Keratinocyte (primary cell): ENCODE measurements around the gene THOC7. TPM values are rescaled to one million over a fixed set of nuclear protein-coding genes. Genes with fewer than 3 reads are reported as not detected.

Experiments used
- DNase-seq: peaks from one replicate; pipeline ENCODE4 v3.0.0-alpha.2; 2011; ENCODE audit warnings: low read depth, missing footprints, low spot score
- FAIRE-seq: peaks from 2 replicates; lab custom pipeline; 2011; peaks lifted over from hg19 to GRCh38; lab: Jason Lieb, UNC
- H2AFZ ChIP-seq: 2 replicates; pipeline ENCODE4 v1.6.0; 2012; ENCODE audit warnings: low read length, control low read depth, inconsistent platforms; ENCODE audit not compliant: control insufficient read depth
- H3K27ac ChIP-seq: 2 replicates; pipeline ENCODE4 v1.5.1; 2011; ENCODE audit warnings: low read length; ENCODE audit not compliant: control insufficient read depth, insufficient read depth
- H3K27me3 ChIP-seq: 3 replicates; pipeline ENCODE4 v1.6.0; 2011; ENCODE audit warnings: low read length; ENCODE audit not compliant: control insufficient read depth, insufficient read depth; ENCODE audit errors: extremely low read depth
- H3K36me3 ChIP-seq, 2 experiments: 2 replicates in 1 of 2; 3 replicates in 1 of 2; pipeline ENCODE4 v1.5.1; 2011; ENCODE audit warnings: low read length in 2 of 2, mild to moderate bottlenecking in 1 of 2; ENCODE audit not compliant: control insufficient read depth in 2 of 2, insufficient read depth in 2 of 2; ENCODE audit errors: extremely low read depth in 1 of 2
- H3K4me1 ChIP-seq: 3 replicates; pipeline ENCODE4 v1.5.1; 2011; ENCODE audit warnings: low read length; ENCODE audit not compliant: control insufficient read depth, insufficient read depth; ENCODE audit errors: extremely low read depth
- H3K4me2 ChIP-seq: 3 replicates; pipeline ENCODE4 v1.6.0; 2011; ENCODE audit warnings: low read depth, low read length; ENCODE audit not compliant: control insufficient read depth, insufficient read depth; ENCODE audit errors: extremely low read depth
- H3K4me3 ChIP-seq, 3 experiments: fragments of 200-600 bp in 1 of 3; sonication (generic) in 1 of 3; 2 replicates in 2 of 3; 3 replicates in 1 of 3; pipeline ENCODE4 v1.5.1; 2011 to 2016; ENCODE audit warnings: low read length in 3 of 3, mild to moderate bottlenecking in 3 of 3, control low read depth in 2 of 3, inconsistent platforms in 1 of 3, low read depth in 1 of 3, mixed read lengths in 1 of 3, mixed run types in 1 of 3, moderate library complexity in 1 of 3; ENCODE audit not compliant: control insufficient read depth in 2 of 3, insufficient read depth in 2 of 3; ENCODE audit errors: extremely low read depth in 1 of 3
- H3K79me2 ChIP-seq: 2 replicates; pipeline ENCODE4 v1.6.0; 2012; ENCODE audit warnings: low read length; ENCODE audit not compliant: control insufficient read depth, insufficient read depth
- H3K9ac ChIP-seq: 3 replicates; pipeline ENCODE4 v1.6.0; 2011; ENCODE audit warnings: low read length; ENCODE audit not compliant: control insufficient read depth, insufficient read depth; ENCODE audit errors: extremely low read depth
- H3K9me1 ChIP-seq: 3 replicates; pipeline ENCODE4 v1.6.0; 2011; ENCODE audit warnings: low read length; ENCODE audit not compliant: control insufficient read depth, insufficient read depth; ENCODE audit errors: extremely low read depth
- H3K9me3 ChIP-seq: 2 replicates; pipeline ENCODE4 v1.5.1; 2012; ENCODE audit warnings: low read depth, low read length; ENCODE audit not compliant: control insufficient read depth
- H4K20me1 ChIP-seq: 3 replicates; pipeline ENCODE4 v1.6.0; 2011; ENCODE audit warnings: low read length; ENCODE audit not compliant: control insufficient read depth, insufficient read depth; ENCODE audit errors: extremely low read depth
- CTCF ChIP-seq, 3 experiments: IDR thresholded peaks in 1 of 3; conservative IDR thresholded peaks in 1 of 3; optimal IDR thresholded peaks in 1 of 3; 2 replicates in 2 of 3; 3 replicates in 1 of 3; pipeline versions ENCODE3 to v1.5.1; 2011; ENCODE audit warnings: low read length in 3 of 3, mild to moderate bottlenecking in 3 of 3, moderate library complexity in 2 of 3, control low read depth in 1 of 3, inconsistent platforms in 1 of 3; ENCODE audit not compliant: insufficient read depth in 2 of 3; ENCODE audit errors: extremely low read depth in 1 of 3
- EZH2 ChIP-seq: IDR thresholded peaks from one replicate; pipeline ENCODE4 v1.6.1; 2012; ENCODE audit warnings: inconsistent platforms, mild to moderate bottlenecking, low read length, moderate library complexity
- dilution Hi-C: fragments of 300-500 bp; cut with MboI; formaldehyde crosslinking; loops from one replicate; pipeline ENCODE4 v1.7.0; 2020; ENCODE audit warnings: low sequenced_read_pairs; ENCODE audit not compliant: extremely low pct_ligation_motif_present
- polyA plus RNA-seq, 5 experiments: library from polyadenylated mRNA; depleted of rRNA in 3 of 5; stranded (reverse) in 3 of 5; stranded (forward) in 1 of 5; unstranded in 1 of 5; fragments of >200 nt; gene quantifications; 1 replicate in 1 of 5; 2 replicates in 3 of 5; 3 replicates in 1 of 5; pipeline versions ENCODE4 v1.2.1 to v1.2.3, GENCODE V29; 2011 to 2012; ENCODE audit warnings: missing spikeins in 2 of 5, low read depth in 1 of 5, low replicate concordance in 1 of 5

Gene THOC7
- polyA plus RNA-seq, 1 donor (not counting 4 experiments of a cell fraction or from before 2014, with no cell fraction given): 131 TPM

DNA sequence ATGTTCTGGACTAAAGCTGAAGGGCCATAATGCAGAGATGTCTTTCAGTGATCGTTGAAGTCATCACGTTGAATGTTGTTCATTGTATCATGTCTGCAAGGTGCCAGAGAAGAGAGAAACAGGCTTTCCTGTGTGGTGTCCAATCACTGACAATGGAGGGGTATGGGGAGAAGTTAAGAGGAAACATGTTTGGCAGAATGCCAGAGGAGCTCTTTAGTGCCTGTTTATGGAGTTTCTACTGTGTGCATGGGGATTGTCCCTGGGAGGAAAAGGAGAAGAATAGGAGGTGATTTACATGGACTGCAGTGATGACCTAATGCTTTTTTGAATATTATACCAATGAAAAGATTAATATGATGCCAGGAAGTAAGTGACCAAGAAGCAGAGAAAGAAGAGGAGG, 36.9 kb upstream of the THOC7 start:
- Histone ChIP-seq H3K27ac (no peak overlapping the region), H3K9me3 (no peaks in the 10 kb centered on the region), H3K4me2 (no peak overlapping the region), H2AFZ (no peak overlapping the region), H3K36me3 (peaks cover 3 to 12% of the 10 kb centered on the region in 2 experiments), H3K27me3 (no peaks in the 10 kb centered on the region), H3K4me3 (no peak overlapping the region), H3K79me2 (peaks cover 9% of the 10 kb centered on the region), H4K20me1 (no peaks in the 10 kb centered on the region), H3K9me1 (no peaks in the 10 kb centered on the region), H3K4me1 (no peaks in the 10 kb centered on the region), H3K9ac (no peak overlapping the region)
- dilution Hi-C loops: no loop called here
- DNase-seq: no peak
- no peak for FAIRE-seq
- TF ChIP-seq CTCF (optimal IDR thresholded peaks at IDR 0.05 in 1 of 3, IDR thresholded peaks at IDR 0.05 in 1 of 3, conservative IDR thresholded peaks at IDR 0.05 in 1 of 3; ENCODE audit: extremely low read depth in 1 of 3, insufficient read depth in 2 of 3, low read length in 3 of 3): no peak
- TF ChIP-seq EZH2: no peak

GRCh38 chr3:63900010-63900409, 36.4 kb upstream of the THOC7 start:
- H3K27ac ChIP-seq: no peak overlapping the region
- H3K79me2 ChIP-seq: peaks cover 9% of the 10 kb centered on the region
- H3K9me3 ChIP-seq: no peaks in the 10 kb centered on the region
- no peaks in the 10 kb centered on the region for H4K20me1 ChIP-seq
- no peak overlapping the region for H3K4me3 ChIP-seq
- DNase-seq: no peak
- TF ChIP-seq EZH2 (no peak), CTCF (optimal IDR thresholded peaks at IDR 0.05 in 1 of 3, IDR thresholded peaks at IDR 0.05 in 1 of 3, conservative IDR thresholded peaks at IDR 0.05 in 1 of 3; ENCODE audit: extremely low read depth in 1 of 3, insufficient read depth in 2 of 3, low read length in 3 of 3) (no peak)
- no peaks in the 10 kb centered on the region for H3K27me3 ChIP-seq
- no peaks in the 10 kb centered on the region for H3K9me1 ChIP-seq
- no peak for FAIRE-seq
- no peak overlapping the region for H2AFZ ChIP-seq
- dilution Hi-C loops: no loop called here
- peaks cover 3 to 12% of the 10 kb centered on the region in 2 experiments for H3K36me3 ChIP-seq
- H3K4me1 ChIP-seq: no peaks in the 10 kb centered on the region
- no peak overlapping the region for H3K4me2 ChIP-seq
- no peak overlapping the region for H3K9ac ChIP-seq
